ENCODE data around the gene HDLBP. TPM values are rescaled to one million over a fixed set of nuclear protein-coding genes. Genes with fewer than 3 reads are reported as not detected.
A peak's percentile ranks its signal among the peaks of the same experiment; 100 is the strongest.

The HDLBP gene
- total RNA-seq, 2 experiments from 2014 or later, result 170 to 176 TPM

DNA sequence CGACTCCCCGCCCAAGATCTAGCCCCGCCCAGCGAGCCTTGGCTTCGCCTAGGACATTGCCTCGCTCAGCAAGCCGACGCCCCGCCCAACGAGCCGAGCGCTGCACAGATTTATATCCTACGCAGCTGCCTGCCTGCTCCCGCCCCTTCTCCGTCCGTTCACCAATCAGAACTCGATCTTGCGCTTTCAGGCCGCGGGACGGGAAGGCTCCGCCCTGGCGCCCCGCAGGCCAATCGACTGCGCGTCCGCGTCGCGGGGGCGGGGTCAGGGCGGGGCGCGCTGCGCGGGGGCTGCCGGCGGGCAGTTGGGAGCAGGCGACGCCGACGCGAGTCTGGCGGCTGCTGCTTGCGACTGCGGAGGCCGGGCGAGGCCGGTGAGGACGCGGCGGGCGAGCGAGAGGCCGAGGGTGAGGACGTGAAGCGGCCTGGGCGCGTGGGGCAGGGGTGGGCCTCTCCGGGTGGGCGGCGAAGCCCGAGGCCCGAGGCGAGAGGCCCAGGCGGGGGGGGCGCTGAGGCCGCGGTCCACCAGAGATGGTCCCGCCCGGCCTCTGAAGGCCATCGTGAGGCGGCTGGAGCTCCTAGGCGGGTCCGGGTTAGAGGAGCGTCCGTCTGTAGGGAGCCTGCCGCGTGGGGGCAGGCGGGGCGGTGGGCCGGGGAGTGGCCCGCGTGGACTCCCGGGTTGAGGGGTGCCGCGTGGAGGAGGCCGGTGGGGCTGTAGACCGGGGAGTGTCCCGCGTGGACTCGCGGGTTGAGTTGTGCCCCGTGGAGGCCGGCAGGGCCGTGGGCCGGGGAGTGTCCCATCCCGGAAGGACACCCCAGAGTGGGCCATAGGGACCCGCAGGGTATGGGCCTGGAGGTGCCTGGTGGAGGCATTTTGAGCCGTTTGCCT is 40.8 kb upstream of the HDLBP start, which contains the start of gene FARP2:
Gene FARP2 (plus strand): TSS at position 303 of the 888 bp plus-strand sequence. CDS start 16,823 bp downstream, outside the sequence.
- peaks cover 39% of the 10 kb centered on the region for H3K36me3 ChIP-seq (ENCODE audit: insufficient read depth, low read length)
- POLR2A ChIA-PET, result no interaction called here
- peak within 1 kb of the TSS; percentile 96 for H3K4me2 ChIP-seq (ENCODE audit: low read length)
- CTCF ChIA-PET (ENCODE audit: unreplicated experiment), result no interaction called here
- TF ChIP-seq, protein P1, sequence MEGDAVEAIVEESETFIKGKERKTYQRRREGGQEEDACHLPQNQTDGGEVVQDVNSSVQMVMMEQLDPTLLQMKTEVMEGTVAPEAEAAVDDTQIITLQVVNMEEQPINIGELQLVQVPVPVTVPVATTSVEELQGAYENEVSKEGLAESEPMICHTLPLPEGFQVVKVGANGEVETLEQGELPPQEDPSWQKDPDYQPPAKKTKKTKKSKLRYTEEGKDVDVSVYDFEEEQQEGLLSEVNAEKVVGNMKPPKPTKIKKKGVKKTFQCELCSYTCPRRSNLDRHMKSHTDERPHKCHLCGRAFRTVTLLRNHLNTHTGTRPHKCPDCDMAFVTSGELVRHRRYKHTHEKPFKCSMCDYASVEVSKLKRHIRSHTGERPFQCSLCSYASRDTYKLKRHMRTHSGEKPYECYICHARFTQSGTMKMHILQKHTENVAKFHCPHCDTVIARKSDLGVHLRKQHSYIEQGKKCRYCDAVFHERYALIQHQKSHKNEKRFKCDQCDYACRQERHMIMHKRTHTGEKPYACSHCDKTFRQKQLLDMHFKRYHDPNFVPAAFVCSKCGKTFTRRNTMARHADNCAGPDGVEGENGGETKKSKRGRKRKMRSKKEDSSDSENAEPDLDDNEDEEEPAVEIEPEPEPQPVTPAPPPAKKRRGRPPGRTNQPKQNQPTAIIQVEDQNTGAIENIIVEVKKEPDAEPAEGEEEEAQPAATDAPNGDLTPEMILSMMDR (conservative IDR thresholded peaks at IDR 0.05; ENCODE audit: low read length), result no peak
- no peak for TF ChIP-seq EZH2phosphoT487 (IDR thresholded peaks at IDR 0.05; ENCODE audit: borderline replicate concordance, low read depth, low read length)
- peak; percentile 98 for DNase-seq (ENCODE audit: low spot score)
- no peak within 1 kb of the TSS; the same call in 1 of the 2 replicates for H2AFZ ChIP-seq (ENCODE audit: low read length)
- H3K4me3 ChIP-seq (ENCODE audit: low read depth, low read length, poor library complexity, severe bottlenecking), result peak within 1 kb of the TSS; percentile 98
- peak within 1 kb of the TSS; percentile 30 for H3K27ac ChIP-seq (ENCODE audit: low read depth, low read length, poor library complexity, severe bottlenecking)
- no peaks in the 10 kb centered on the region for H3K9me3 ChIP-seq (ENCODE audit: low read length)
- peaks cover 13% of the 10 kb centered on the region; the same call in 1 of the 2 replicates for H4K20me1 ChIP-seq (ENCODE audit: insufficient read depth, low read length)
- H3K9me2 ChIP-seq (ENCODE audit: insufficient read depth, low read length), result no peaks in the 10 kb centered on the region
- H3K4me1 ChIP-seq (ENCODE audit: insufficient read depth, low read length, poor library complexity, severe bottlenecking), result peaks cover 33% of the 10 kb centered on the region
- H3K79me2 ChIP-seq (ENCODE audit: insufficient read depth, low read depth, low read length), result peaks cover 35% of the 10 kb centered on the region; the same call in 1 of the 2 replicates
- intact Hi-C loops (cut with micrococcal nuclease; ENCODE audit: unreplicated experiment), result loop anchor here (1.0 to 10.0 kb wide), 6 partner anchors 37 to 525 kb away; partner anchors contain the start of genes ATG4B, DTYMK, HDLBP and SEPTIN2
- BruUV-seq (replicated peaks), result no TSS peak

DNA sequence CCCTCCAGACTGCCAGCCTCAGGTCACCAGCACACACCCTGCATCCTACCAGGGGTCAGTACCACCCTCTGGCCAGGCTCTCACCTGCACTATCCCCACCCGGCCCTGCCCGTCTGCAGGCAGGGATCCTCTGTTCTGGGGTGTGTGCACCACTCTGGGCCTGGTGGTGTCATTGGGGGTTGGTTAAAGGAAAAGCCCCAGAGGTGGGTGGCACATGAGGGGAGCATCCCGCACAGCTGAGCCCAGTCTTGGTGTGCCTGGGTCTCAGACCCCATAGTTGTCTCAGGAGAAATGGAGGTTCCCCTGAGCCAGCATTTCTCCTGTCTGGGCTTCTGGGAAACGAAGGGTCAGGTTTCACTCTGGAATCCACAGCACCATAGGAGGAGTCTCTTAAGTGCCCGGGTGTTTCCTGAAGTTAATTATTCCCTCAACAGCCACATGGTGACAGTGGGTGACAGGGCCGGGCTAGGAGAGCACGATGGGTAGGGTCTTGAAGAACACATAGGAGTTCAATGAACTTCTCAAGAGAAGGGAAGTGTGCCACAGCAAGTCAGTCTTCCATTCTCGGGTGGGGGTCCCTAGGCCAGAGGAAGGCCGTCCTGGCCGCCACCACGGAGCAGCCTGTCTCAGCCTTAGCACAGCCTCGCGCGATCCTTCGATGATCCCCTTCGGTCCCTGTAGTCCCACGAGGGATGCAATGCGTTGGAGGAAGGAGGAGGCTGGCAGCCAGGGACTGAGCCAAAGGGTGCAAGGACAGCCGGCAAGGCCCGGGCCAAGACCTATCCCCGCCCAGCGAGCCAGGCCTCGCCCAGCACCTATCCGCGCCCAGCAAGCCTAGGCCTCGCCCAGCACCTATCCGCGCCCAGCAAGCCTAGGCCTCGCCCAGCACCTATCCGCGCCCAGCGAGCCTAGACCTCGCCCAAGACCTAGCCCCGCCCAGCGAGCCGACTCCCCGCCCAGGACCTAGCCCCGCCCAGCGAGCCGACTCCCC is 39.5 kb upstream of the HDLBP start:
- POLR2A ChIA-PET, result no interaction called here
- H2AFZ ChIP-seq (ENCODE audit: low read length), result no peak overlapping the region

More for the DNA sequence above, 39.5 kb upstream of the HDLBP start:
- peak; percentile 75 for DNase-seq (ENCODE audit: low spot score)
- H3K9me2 ChIP-seq (ENCODE audit: insufficient read depth, low read length), result no peaks in the 10 kb centered on the region
- H3K27ac ChIP-seq (ENCODE audit: low read depth, low read length, poor library complexity, severe bottlenecking), result no peak overlapping the region
- no peak overlapping the region for H3K4me2 ChIP-seq (ENCODE audit: low read length)
- peaks cover 31% of the 10 kb centered on the region; the same call in 1 of the 2 replicates for H3K79me2 ChIP-seq (ENCODE audit: insufficient read depth, low read depth, low read length)
- TF ChIP-seq, protein P1 (conservative IDR thresholded peaks at IDR 0.05; ENCODE audit: low read length), result no peak
- no peak for TF ChIP-seq EZH2phosphoT487 (IDR thresholded peaks at IDR 0.05; ENCODE audit: borderline replicate concordance, low read depth, low read length)
- peaks cover 13% of the 10 kb centered on the region; the same call in 1 of the 2 replicates for H4K20me1 ChIP-seq (ENCODE audit: insufficient read depth, low read length)
- no peaks in the 10 kb centered on the region for H3K9me3 ChIP-seq (ENCODE audit: low read length)
- peaks cover 33% of the 10 kb centered on the region for H3K4me1 ChIP-seq (ENCODE audit: insufficient read depth, low read length, poor library complexity, severe bottlenecking)
- H3K4me3 ChIP-seq (ENCODE audit: low read depth, low read length, poor library complexity, severe bottlenecking), result peak overlapping the region; percentile 21
- no TSS peak for BruUV-seq (replicated peaks)
- intact Hi-C loops (cut with micrococcal nuclease; ENCODE audit: unreplicated experiment), result loop anchor here (10.0 kb wide), 2 partner anchors 280 to 330 kb away; partner anchors contain the start of genes ATG4B, DTYMK and THAP4
- H3K36me3 ChIP-seq (ENCODE audit: insufficient read depth, low read length), result peaks cover 51% of the 10 kb centered on the region
- CTCF ChIA-PET (ENCODE audit: unreplicated experiment), result no interaction called here
